Uterus (tissue), 4 donors: ENCODE data around the gene SLCO3A1. TPM values are rescaled to one million over a fixed set of nuclear protein-coding genes. Genes with fewer than 3 reads are reported as not detected.
A peak's percentile ranks its signal among the peaks of the same experiment; 100 is the strongest.

Experiments used
- DNase-seq, 2 donors: peaks; one replicate each; pipeline ENCODE4 v3.0.0-alpha.2; 2019 to 2020
- H3K27ac ChIP-seq, 2 donors: fragments of 200-600 bp; sonication (generic); 1 replicate in 1 of 2; 2 replicates in 1 of 2; pipeline ENCODE4 v1.5.1; 2016 to 2018
- H3K27me3 ChIP-seq, 2 donors: fragments of 200-600 bp; sonication (generic); one replicate each; pipeline ENCODE4 v1.5.1; 2018 to 2019; ENCODE audit warnings: control low read depth in 1 of 2
- H3K36me3 ChIP-seq, 2 donors: fragments of 200-600 bp; sonication (generic); one replicate each; pipeline ENCODE4 v1.5.1; 2019; ENCODE audit warnings: control low read depth in 1 of 2
- H3K4me1 ChIP-seq, 2 donors: fragments of 200-600 bp; sonication (generic); one replicate each; pipeline ENCODE4 v1.5.1; 2018 to 2019; ENCODE audit warnings: control low read depth in 1 of 2
- H3K4me3 ChIP-seq, 2 donors: fragments of 200-600 bp; sonication (generic); 1 replicate in 1 of 2; 2 replicates in 1 of 2; pipeline ENCODE4 v1.5.1; 2018 to 2019; ENCODE audit warnings: mild to moderate bottlenecking in 1 of 2
- H3K9me3 ChIP-seq, 2 donors: fragments of 200-600 bp; sonication (generic); one replicate each; pipeline ENCODE4 v1.5.1; 2019; ENCODE audit warnings: control low read depth in 1 of 2
- POLR2A ChIP-seq, 2 donors: fragments of 450-650 bp; IDR thresholded peaks; one replicate each; pipeline ENCODE4 v1.6.1; 2016; ENCODE audit warnings: antibody characterized with exemption in 2 of 2, mild to moderate bottlenecking in 1 of 2, moderate library complexity in 1 of 2
- intact Hi-C: fragments of 100-400 bp; cut with DNase I; formaldehyde crosslinking; loops from one replicate; pipeline ENCODE4 v1.15.1; 2023; ENCODE audit warnings: low total_unique reads
- total RNA-seq, 4 donors: library from RNA; depleted of rRNA in 3 of 4; stranded (reverse); fragments of >200 nt in 3 of 4; gene quantifications; one replicate each; pipeline versions ENCODE4 v1.1.0 to v1.2.4, GENCODE V29; 2014 to 2023
- TF ChIP-seq, protein P1 (sequence below), 4 experiments: fragments of 200-600 bp in 2 of 4; fragments of 450-650 bp in 2 of 4; sonication (generic) in 2 of 4; IDR thresholded peaks; one replicate each; pipeline ENCODE4 v1.5.1; 2016 to 2019; ENCODE audit warnings: antibody characterized with exemption in 4 of 4, mild to moderate bottlenecking in 2 of 4, moderate library complexity in 1 of 4
- donor health status: DM: yes; HTN: yes; CAD: no.

SLCO3A1 gene
- total RNA-seq, 4 donors from 2014 or later: 4.4 to 26.1 (median 9.5) TPM

DNA sequence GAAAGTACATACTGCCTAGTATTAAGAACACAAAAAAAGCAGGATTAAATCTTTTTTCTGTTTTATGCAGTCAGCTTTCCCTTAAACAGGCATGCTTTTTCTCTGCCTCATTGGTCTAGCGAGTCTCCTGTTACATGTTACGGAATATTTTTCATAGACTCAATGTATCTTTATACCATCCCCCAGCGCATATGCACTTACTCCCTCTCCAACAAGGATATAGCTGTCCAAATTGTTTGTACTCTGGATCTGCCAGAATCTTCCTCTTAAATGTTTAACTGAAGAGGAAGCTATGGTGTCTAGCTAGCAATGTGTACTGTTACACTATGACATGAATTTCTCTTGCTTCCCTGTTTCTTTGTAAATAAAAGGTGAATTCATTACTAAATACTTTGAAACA is 9.2 kb upstream of the SLCO3A1 start:
- DNase-seq: no peak
- TF ChIP-seq, protein P1, sequence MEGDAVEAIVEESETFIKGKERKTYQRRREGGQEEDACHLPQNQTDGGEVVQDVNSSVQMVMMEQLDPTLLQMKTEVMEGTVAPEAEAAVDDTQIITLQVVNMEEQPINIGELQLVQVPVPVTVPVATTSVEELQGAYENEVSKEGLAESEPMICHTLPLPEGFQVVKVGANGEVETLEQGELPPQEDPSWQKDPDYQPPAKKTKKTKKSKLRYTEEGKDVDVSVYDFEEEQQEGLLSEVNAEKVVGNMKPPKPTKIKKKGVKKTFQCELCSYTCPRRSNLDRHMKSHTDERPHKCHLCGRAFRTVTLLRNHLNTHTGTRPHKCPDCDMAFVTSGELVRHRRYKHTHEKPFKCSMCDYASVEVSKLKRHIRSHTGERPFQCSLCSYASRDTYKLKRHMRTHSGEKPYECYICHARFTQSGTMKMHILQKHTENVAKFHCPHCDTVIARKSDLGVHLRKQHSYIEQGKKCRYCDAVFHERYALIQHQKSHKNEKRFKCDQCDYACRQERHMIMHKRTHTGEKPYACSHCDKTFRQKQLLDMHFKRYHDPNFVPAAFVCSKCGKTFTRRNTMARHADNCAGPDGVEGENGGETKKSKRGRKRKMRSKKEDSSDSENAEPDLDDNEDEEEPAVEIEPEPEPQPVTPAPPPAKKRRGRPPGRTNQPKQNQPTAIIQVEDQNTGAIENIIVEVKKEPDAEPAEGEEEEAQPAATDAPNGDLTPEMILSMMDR (IDR thresholded peaks at IDR 0.05): no peak
- no peak for TF ChIP-seq POLR2A (IDR thresholded peaks at IDR 0.05)
- no peak overlapping the region for H3K27ac ChIP-seq
- no peaks in the 10 kb centered on the region for H3K27me3 ChIP-seq
- H3K4me3 ChIP-seq: no peak overlapping the region
- H3K4me1 ChIP-seq: no peaks in the 10 kb centered on the region
- no peaks in the 10 kb centered on the region for H3K36me3 ChIP-seq
- intact Hi-C loops: no loop called here
- no peaks in the 10 kb centered on the region for H3K9me3 ChIP-seq

DNA sequence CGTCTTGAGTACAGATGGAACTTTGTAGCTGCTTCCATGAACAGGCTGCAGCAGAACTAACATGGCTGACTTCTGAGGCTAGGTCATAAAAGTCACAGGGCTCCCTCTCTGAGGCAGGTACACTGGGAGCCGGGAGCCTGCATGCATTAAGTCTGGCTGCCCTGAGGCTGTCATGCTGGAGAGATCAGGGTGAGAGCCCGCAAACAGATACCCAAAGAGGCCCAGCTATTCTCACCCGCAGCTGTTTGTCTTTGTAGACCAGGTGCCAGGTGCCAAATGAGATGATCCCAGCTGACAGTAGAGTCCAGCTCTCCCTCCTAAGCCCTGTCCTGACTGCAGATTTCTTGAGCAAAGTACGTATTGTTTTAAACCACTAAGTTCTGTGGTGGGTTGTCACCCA is 8.6 kb upstream of the SLCO3A1 start:
- no peaks in the 10 kb centered on the region for H3K36me3 ChIP-seq
- H3K4me1 ChIP-seq: no peaks in the 10 kb centered on the region
- no peak overlapping the region for H3K4me3 ChIP-seq
- no peaks in the 10 kb centered on the region for H3K27me3 ChIP-seq
- intact Hi-C loops: no loop called here
- no peak for DNase-seq
- H3K27ac ChIP-seq: no peak overlapping the region
- no peaks in the 10 kb centered on the region for H3K9me3 ChIP-seq
- TF ChIP-seq, protein P1 (IDR thresholded peaks at IDR 0.05): no peak
- TF ChIP-seq POLR2A (IDR thresholded peaks at IDR 0.05): no peak

DNA sequence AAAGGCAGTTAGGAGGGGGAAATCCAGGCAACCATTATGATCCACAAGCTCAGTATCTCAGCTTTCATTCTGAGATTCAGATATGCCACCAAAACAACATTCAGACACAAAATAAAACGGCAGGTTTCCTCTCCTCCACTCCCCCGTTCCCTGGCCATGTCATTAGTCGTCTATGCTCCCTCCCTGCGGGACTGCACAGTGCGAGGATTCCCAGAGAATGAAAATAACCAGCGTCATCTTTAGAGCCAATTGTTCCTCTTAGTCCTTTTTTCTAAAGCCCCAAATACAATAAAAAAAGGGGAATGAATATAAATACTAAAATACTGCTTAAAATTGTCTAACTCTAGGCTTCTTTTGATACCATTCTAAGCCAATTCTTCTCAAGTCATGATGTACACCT is 7.8 kb upstream of the SLCO3A1 start:
- no peak for DNase-seq
- no peaks in the 10 kb centered on the region for H3K36me3 ChIP-seq
- no peak overlapping the region for H3K27ac ChIP-seq
- H3K4me3 ChIP-seq: no peak overlapping the region
- intact Hi-C loops: no loop called here
- no peaks in the 10 kb centered on the region for H3K9me3 ChIP-seq
- H3K4me1 ChIP-seq: no peaks in the 10 kb centered on the region
- no peak for TF ChIP-seq POLR2A (IDR thresholded peaks at IDR 0.05)
- TF ChIP-seq, protein P1 (IDR thresholded peaks at IDR 0.05): no peak
- no peaks in the 10 kb centered on the region for H3K27me3 ChIP-seq

DNA sequence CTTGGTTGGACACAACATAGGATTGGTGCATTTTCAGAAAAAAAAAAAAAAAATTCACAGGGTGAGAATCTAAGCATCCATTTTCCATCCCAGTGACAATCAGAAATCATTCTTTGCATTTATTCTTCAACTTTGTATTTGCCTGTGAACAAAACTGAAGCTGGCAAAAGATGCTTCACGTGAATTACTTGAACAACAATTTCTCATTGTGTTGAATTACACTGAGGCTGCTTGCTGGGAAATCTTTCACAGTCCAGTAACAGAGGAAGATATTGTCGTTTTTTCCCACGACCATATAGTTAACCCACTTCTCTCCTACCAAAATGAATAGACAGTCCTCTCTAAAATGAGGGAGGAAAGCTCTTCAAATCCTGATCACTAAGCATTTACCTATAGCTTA is 4.3 kb upstream of the SLCO3A1 start:
- no peak for DNase-seq
- no peak for TF ChIP-seq POLR2A (IDR thresholded peaks at IDR 0.05)
- TF ChIP-seq, protein P1 (IDR thresholded peaks at IDR 0.05): no peak
- no peak overlapping the region for H3K27ac ChIP-seq
- no peaks in the 10 kb centered on the region for H3K9me3 ChIP-seq
- no peaks in the 10 kb centered on the region for H3K27me3 ChIP-seq
- H3K4me1 ChIP-seq: peaks cover 5 to 7% of the 10 kb centered on the region in 2 donors
- intact Hi-C loops: no loop called here
- no peaks in the 10 kb centered on the region for H3K36me3 ChIP-seq
- H3K4me3 ChIP-seq: no peak overlapping the region

DNA sequence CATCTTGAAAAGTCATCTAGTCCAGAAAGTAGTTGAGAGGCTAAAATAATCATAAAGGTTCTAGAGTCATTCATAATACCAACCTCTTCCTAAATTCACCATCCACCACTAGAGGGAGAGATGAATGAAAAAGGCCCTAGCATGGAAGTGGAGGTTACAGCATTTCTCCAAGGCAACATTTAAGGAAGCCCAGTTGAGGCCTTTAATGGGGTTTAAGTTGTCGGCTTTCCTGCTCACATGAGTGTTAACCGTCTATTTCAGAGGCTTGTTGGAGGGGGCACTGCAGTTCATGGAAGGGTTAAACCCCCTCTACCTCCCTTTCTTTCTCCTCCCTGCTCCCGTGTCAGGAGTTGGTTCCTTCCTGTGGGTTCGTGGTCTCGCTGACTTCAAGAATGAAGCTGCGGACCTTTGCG is 3.8 kb upstream of the SLCO3A1 start:
- no peaks in the 10 kb centered on the region for H3K27me3 ChIP-seq
- peaks cover 5 to 7% of the 10 kb centered on the region in 2 donors for H3K4me1 ChIP-seq
- no peak overlapping the region for H3K4me3 ChIP-seq
- H3K27ac ChIP-seq: no peak overlapping the region
- no peak for TF ChIP-seq POLR2A (IDR thresholded peaks at IDR 0.05)
- TF ChIP-seq, protein P1 (IDR thresholded peaks at IDR 0.05): peak; percentile 29 to 50 (median 40)
- no peaks in the 10 kb centered on the region for H3K9me3 ChIP-seq
- no peaks in the 10 kb centered on the region for H3K36me3 ChIP-seq
- intact Hi-C loops: loop anchor here (5.0 to 10.0 kb wide), 2 partner anchors 95 to 228 kb away; no protein-coding TSS in a partner anchor
- DNase-seq: no peak
